NB4 (cell line): ENCODE measurements around the gene TBX10.

Experiments used
- MYC ChIP-seq: IDR thresholded peaks from 2 replicates; pipeline ENCODE4 v1.6.1; 2011; ENCODE audit warnings: low read depth, low read length
- POLR2A ChIP-seq: IDR thresholded peaks from 2 replicates; pipeline ENCODE4 v1.6.1; 2011; ENCODE audit warnings: mild to moderate bottlenecking; ENCODE audit not compliant: insufficient read length; ENCODE audit errors: extremely low read depth
- TF ChIP-seq, protein P1 (sequence below): IDR thresholded peaks from one replicate; pipeline ENCODE4 v1.5.1; 2012; ENCODE audit warnings: low read depth, low read length

DNA sequence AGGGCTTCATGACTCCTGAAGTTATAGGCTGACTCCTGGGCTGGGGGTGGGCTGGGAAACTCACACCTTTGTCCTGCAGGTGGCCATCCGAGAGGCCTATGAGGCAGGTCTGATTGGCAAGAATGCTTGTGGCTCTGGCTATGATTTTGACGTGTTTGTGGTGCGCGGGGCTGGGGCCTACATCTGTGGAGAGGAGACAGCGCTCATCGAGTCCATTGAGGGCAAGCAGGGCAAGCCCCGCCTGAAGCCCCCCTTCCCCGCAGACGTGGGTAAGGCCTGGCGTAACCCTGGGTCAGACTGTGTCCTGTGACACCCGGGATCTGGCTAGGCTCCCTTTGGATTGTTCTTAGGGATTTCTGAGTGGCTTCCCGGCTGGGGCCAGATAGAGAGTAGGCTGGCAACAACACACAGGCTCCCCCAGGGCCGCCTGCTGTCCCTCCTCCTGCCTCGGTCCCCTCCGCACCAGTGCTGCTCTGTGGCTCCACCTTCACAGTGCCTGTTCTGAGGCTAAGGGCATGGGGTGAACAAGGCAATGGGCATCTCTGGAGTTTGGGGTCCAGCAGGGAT lies 29.2 kb downstream of the TBX10 start:
- TF ChIP-seq, protein P1, sequence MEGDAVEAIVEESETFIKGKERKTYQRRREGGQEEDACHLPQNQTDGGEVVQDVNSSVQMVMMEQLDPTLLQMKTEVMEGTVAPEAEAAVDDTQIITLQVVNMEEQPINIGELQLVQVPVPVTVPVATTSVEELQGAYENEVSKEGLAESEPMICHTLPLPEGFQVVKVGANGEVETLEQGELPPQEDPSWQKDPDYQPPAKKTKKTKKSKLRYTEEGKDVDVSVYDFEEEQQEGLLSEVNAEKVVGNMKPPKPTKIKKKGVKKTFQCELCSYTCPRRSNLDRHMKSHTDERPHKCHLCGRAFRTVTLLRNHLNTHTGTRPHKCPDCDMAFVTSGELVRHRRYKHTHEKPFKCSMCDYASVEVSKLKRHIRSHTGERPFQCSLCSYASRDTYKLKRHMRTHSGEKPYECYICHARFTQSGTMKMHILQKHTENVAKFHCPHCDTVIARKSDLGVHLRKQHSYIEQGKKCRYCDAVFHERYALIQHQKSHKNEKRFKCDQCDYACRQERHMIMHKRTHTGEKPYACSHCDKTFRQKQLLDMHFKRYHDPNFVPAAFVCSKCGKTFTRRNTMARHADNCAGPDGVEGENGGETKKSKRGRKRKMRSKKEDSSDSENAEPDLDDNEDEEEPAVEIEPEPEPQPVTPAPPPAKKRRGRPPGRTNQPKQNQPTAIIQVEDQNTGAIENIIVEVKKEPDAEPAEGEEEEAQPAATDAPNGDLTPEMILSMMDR: no peak
- TF ChIP-seq POLR2A: no peak
- TF ChIP-seq MYC: no peak
